ENCODE measurements around the gene TREX2. TPM values are rescaled to one million over a fixed set of nuclear protein-coding genes. Genes with fewer than 3 reads are reported as not detected.

Gene TREX2
- total and polyA plus RNA-seq, 2 donors from 2014 or later: 0.67 to 1.4 TPM

GRCh38 chrX:153409414-153410101 is 36.3 kb downstream of the TREX2 start:
- no peaks in the 10 kb centered on the region for H3K27me3 ChIP-seq (ENCODE audit: control insufficient read depth, insufficient read depth, low read length)
- no peaks in the 10 kb centered on the region for H3K36me3 ChIP-seq (ENCODE audit: control insufficient read depth in 2 of 3, insufficient read depth in 3 of 3, low read length in 3 of 3)
- H3K27ac ChIP-seq (ENCODE audit: low read depth in 2 of 2, low read length in 2 of 2): no peak overlapping the region
- H3K9me3 ChIP-seq (ENCODE audit: control insufficient read depth in 2 of 3, insufficient read depth in 1 of 3, low read length in 3 of 3): no peaks in the 10 kb centered on the region
- TF ChIP-seq CTCF (IDR thresholded peaks at IDR 0.05; ENCODE audit: borderline replicate concordance, extremely low read depth, insufficient read depth): no peak
- FAIRE-seq (no peak), DNase-seq (no peak)
- H3K9ac ChIP-seq (ENCODE audit: low read length in 3 of 3): no peak overlapping the region
- intact Hi-C loops (cut with DNase I): no loop called here
- peaks cover 0 to 7% (median 0%) of the 10 kb centered on the region in 3 donors for H3K4me1 ChIP-seq (ENCODE audit: control insufficient read depth in 2 of 3, insufficient read depth in 2 of 3, low read depth in 1 of 3, low read length in 3 of 3)
- no peak overlapping the region for H3K4me3 ChIP-seq (ENCODE audit: low read length in 3 of 3)

- no peak overlapping the region for H3K4me3 ChIP-seq (ENCODE audit: low read length in 3 of 3)
- no peak for DNase-seq
- no peak overlapping the region for H3K27ac ChIP-seq (ENCODE audit: low read depth in 2 of 2, low read length in 2 of 2)
- no peak overlapping the region for H3K9ac ChIP-seq (ENCODE audit: low read length in 3 of 3)
- H3K9me3 ChIP-seq (ENCODE audit: control insufficient read depth in 2 of 3, insufficient read depth in 1 of 3, low read length in 3 of 3): no peaks in the 10 kb centered on the region
- no peaks in the 10 kb centered on the region for H3K27me3 ChIP-seq (ENCODE audit: control insufficient read depth, insufficient read depth, low read length)
- TF ChIP-seq CTCF (IDR thresholded peaks at IDR 0.05; ENCODE audit: borderline replicate concordance, extremely low read depth, insufficient read depth): no peak
- intact Hi-C loops (cut with DNase I): no loop called here
- FAIRE-seq: no peak
- no peaks in the 10 kb centered on the region for H3K36me3 ChIP-seq (ENCODE audit: control insufficient read depth in 2 of 3, insufficient read depth in 3 of 3, low read length in 3 of 3)
- peaks cover 0 to 7% (median 0%) of the 10 kb centered on the region in 3 donors for H3K4me1 ChIP-seq (ENCODE audit: control insufficient read depth in 2 of 3, insufficient read depth in 2 of 3, low read depth in 1 of 3, low read length in 3 of 3)
Observed at GRCh38 chrX:153408871-153409351, 36.9 kb downstream of the TREX2 start.

GRCh38 chrX:153408221-153408721 is 37.6 kb downstream of the TREX2 start:
- Histone ChIP-seq H3K9ac (ENCODE audit: low read length in 3 of 3) (no peak overlapping the region), H3K9me3 (ENCODE audit: control insufficient read depth in 2 of 3, insufficient read depth in 1 of 3, low read length in 3 of 3) (no peaks in the 10 kb centered on the region), H3K27ac (ENCODE audit: low read depth in 2 of 2, low read length in 2 of 2) (no peak overlapping the region), H3K4me1 (ENCODE audit: control insufficient read depth in 2 of 3, insufficient read depth in 2 of 3, low read depth in 1 of 3, low read length in 3 of 3) (peaks cover 0 to 7% (median 0%) of the 10 kb centered on the region in 3 donors), H3K27me3 (ENCODE audit: control insufficient read depth, insufficient read depth, low read length) (no peaks in the 10 kb centered on the region), H3K36me3 (ENCODE audit: control insufficient read depth in 2 of 3, insufficient read depth in 3 of 3, low read length in 3 of 3) (no peaks in the 10 kb centered on the region), H3K4me3 (ENCODE audit: low read length in 3 of 3) (no peak overlapping the region)
- no peak for TF ChIP-seq CTCF (IDR thresholded peaks at IDR 0.05; ENCODE audit: borderline replicate concordance, extremely low read depth, insufficient read depth)
- no peak for FAIRE-seq
- intact Hi-C loops (cut with DNase I): no loop called here
- DNase-seq: peak in 1 of 5 donors; percentile 64

Measured in kidney (tissue), 14 donors.